Cardiac fibroblast (primary cell): ENCODE data around the gene WBP2.
A peak's percentile ranks its signal among the peaks of the same experiment; 100 is the strongest.

Experiments
- DNase-seq, 2 donors: peaks; one replicate each; pipeline versions ENCODE4 v3.0.0 to v3.0.0-alpha.2; 2010; ENCODE audit warnings: low read depth in 2 of 2
- H3K4me3 ChIP-seq, 2 donors: replicated peaks in 1 of 2; 1 replicate in 1 of 2; 2 replicates in 1 of 2; pipeline ENCODE4 v1.5.1; 2011; ENCODE audit warnings: low read depth in 2 of 2, low read length in 2 of 2, mild to moderate bottlenecking in 2 of 2, moderate library complexity in 1 of 2
- TF ChIP-seq, protein P1 (sequence below): IDR thresholded peaks from one replicate; pipeline ENCODE4 v1.5.1; 2011; ENCODE audit warnings: low read depth, mild to moderate bottlenecking, low read length, inconsistent platforms

WBP2 gene

DNA sequence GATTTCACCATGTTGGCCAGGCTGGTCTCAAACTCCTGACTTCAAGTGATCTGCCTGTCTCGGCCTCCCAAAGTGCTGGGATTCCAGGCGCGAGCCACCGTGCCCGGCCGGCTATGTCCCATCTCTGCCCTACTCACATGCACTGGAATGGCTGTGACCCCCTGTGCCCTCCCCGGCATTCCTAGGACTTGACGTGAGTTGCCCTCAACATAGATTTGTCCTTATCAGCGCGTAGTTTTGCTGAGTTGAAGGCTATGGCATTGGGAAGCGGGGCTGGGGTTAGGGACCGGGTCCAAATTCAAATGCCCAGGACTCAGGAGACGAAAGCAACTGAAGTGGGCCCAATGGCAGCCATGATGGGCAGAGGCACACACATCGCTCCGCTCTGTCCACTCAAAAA is 16.7 kb downstream of the WBP2 start:
- DNase-seq, result no peak
- TF ChIP-seq, protein P1, sequence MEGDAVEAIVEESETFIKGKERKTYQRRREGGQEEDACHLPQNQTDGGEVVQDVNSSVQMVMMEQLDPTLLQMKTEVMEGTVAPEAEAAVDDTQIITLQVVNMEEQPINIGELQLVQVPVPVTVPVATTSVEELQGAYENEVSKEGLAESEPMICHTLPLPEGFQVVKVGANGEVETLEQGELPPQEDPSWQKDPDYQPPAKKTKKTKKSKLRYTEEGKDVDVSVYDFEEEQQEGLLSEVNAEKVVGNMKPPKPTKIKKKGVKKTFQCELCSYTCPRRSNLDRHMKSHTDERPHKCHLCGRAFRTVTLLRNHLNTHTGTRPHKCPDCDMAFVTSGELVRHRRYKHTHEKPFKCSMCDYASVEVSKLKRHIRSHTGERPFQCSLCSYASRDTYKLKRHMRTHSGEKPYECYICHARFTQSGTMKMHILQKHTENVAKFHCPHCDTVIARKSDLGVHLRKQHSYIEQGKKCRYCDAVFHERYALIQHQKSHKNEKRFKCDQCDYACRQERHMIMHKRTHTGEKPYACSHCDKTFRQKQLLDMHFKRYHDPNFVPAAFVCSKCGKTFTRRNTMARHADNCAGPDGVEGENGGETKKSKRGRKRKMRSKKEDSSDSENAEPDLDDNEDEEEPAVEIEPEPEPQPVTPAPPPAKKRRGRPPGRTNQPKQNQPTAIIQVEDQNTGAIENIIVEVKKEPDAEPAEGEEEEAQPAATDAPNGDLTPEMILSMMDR, result no peak
- H3K4me3 ChIP-seq, result no peak overlapping the region

- TF ChIP-seq, protein P1, result no peak
- peak in 1 of 2 donors; percentile 26 for DNase-seq
- H3K4me3 ChIP-seq, result no peak overlapping the region
These were observed 17.2 kb downstream of the WBP2 start for GRCh38 chr17:75837899-75838298.

DNA sequence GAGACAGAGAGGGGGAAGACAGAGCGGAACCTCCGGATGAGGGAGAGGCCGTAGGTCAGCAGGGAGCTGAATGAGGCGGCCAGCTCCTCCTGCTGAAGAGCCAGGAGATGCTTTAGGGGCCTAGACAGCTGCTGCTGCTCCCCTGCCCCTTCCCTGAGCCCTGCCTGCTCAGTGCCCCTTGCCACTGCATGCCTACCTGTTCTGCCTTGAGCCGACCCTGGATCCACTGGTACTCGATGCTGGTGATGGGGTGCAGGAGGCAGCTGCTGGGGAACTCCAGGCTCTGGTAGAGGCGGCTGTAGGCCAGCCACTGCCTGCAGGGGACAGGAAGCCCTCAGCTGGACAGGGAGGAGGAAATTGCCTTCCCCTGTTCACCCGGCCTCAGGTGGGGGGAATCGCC is 18.5 kb downstream of the WBP2 start:
- H3K4me3 ChIP-seq, result no peak overlapping the region
- no peak for DNase-seq
- TF ChIP-seq, protein P1, result no peak

GRCh38 chr17:75835654-75835987 is 19.5 kb downstream of the WBP2 start:
- TF ChIP-seq, protein P1, result no peak
- no peak for DNase-seq
- no peak overlapping the region for H3K4me3 ChIP-seq

- DNase-seq, result no peak
- TF ChIP-seq, protein P1, result no peak
- no peak overlapping the region for H3K4me3 ChIP-seq
These were observed 20.0 kb downstream of the WBP2 start for GRCh38 chr17:75834928-75835653.

DNA sequence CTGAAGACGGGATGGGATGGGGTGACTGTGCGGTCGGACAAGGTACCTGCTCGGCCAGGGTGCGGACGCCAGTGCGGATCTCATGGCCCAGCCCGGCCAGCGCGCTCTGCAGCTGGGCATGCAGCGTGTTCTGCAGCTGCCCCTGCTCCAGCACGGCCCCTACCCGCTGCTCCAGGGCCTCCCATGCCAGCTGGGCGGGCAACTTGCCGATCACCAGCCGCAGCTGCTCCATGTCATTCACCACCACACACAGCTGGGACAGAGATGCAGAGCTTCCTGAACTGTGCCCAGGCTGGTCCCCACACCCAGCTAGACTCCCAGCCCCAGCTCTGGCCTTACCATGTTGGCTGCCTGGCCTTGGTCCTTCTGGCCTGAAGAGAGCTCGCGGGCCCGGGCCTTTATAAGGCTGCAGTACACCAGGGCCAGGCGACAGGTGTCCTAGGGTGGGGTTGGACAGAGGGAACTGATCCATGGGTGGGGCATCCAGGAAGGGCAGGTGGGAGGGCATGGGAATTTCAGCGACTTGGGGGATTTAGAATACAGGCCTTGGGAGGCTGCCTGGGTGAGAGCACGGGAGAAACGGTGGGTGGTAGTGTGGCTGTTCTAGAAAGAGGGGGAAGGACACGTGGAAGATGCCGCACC is 20.7 kb downstream of the WBP2 start:
- TF ChIP-seq, protein P1, result no peak
- DNase-seq, result no peak
- H3K4me3 ChIP-seq, result no peak overlapping the region
